ENCODE data around the gene JAM3.

The JAM3 gene

DNA sequence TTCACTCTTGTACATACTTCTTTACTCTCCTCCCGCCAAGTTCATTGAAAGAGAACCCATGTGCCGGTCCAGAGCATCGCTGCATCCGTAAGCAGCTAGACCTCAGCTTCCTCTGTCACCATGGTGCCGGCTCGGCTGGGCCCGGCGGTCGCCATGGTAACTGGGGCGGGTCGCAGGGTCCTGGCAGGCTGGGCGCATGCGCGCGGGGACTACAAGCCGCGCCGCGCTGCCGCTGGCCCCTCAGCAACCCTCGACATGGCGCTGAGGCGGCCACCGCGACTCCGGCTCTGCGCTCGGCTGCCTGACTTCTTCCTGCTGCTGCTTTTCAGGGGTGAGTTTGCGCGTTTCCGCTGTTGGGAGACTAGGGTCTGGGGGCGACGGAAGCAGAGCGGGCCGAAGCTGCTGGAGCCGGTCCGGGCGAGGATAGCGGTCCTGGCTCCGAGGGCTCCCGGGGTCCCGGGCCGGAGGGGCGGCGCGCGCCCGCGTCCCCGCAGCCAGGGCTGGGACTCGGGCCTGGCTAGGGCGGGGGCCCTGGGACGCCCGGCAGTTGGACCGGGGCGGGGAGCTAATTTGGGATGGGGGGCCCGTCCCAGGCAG, at the start of gene JAM3:
TSS of gene JAM3 (plus strand) at position 244 of the 597 bp plus-strand sequence. CDS start at position 256, 12 bp downstream.
- peak; percentile 92 to 93 for DNase-seq (ENCODE audit: low read depth in 2 of 2)

DNA sequence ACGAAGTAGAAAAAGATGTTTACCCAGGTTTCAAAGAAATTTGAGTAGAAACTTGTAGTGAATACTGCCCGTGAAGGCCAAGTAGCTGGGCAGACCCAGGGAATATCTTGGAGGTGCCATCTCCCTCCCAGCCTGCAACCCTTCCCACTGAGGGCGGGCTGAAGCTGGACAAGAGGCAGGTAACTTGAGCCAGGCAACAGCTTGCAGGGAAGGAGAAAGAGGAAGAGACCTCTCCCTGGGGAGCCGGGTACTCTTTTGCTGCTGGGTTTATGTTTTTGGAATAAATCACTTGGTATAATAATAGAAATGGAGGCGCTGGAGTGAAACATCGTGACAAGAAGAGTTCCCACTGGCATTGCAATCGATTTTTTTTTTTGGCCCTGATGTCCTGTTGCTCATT, 49.4 kb upstream of the JAM3 start:
- DNase-seq (ENCODE audit: low read depth in 2 of 2) = no peak

DNA sequence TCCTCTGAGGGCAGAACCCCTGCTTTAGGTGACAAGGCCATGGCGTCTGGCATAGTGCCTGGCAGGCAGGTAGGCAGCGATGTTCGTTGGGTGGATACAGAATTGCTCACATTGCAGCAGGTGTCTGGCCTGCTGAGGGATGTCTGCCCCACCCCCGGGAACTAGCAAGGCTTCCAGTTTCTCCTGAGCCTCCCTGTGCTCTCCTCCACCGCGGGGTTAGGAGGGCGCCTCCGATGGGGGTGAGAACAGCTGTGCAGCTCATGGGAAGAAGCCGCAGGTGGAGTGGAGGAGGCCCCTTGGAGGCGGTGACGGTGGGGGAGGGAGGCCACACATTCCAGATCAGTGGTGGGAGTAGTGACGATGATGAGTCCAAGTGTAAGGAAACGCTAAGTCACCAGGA, 48.3 kb upstream of the JAM3 start:
- no peak for DNase-seq (ENCODE audit: low read depth in 2 of 2)

DNA sequence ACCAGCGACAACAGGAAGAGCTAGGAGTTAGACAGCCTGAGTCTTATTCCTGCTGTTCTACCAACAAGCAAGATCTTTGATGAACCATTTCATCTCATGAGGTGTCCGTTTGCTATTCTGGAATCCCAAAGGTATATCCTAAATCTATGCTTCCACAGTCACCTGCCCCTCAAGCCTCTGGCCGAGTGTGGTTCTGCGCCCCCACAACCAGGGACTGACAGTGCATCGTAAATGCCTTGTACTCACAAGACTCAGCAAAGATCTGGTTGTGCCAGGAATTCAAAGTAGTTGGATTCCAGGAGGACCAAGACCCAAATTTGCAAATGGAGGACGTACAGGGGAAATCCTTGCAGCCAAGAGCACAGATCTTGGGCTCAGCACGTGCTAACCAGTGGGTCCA, 47.5 kb upstream of the JAM3 start:
- no peak for DNase-seq (ENCODE audit: low read depth in 2 of 2)

DNA sequence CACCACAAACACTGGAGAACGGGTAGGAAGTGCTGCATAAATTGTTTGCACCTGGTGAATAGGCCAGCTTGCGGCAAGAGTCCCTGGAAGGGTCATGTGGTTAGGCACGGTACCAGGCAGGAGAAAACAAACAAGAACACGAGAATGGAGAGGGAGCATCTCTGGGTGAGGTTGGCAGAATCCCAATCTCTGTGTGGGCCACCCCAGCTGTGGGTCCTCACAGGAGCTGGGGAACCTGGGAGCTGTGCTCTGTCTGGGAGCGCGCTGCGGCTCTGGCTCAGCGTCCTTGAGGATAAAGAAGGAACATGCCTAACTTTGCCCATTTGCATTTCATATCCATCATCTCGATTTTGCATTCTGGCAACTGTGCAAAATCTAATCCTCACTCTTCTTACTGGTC, 46.1 kb upstream of the JAM3 start:
- DNase-seq (ENCODE audit: low read depth in 2 of 2) = no peak

DNA sequence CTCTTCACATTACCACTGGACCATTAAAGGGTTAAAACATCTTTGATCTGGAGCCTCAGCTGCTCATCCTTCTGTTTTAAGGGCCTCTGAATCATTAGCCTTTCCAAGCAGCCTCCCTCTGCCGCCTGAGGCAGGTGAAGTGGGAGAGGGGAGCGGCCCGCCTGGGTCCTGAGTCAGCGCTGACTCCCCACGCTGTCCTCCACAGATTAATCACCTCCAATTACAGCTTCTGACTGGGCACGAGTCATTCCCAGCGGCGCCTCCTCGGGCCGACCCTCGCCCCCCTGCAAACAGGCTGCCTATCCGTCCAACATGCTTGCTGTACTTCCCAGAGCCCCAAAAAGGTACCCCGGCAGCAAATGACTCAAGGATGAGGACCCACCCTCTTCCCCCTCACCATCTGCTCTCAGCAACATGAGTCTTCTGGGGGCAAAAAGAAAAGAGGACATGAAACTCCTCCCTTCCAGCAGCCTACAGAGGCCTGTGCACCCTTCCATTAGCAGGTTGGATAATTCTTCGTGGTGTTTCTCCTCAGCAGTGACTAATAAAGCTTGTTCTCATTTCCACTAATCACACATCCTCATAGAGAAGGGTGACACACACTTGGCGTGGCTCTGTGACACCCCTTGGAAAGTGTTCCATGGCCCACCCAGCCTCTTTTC, 44.3 kb upstream of the JAM3 start:
- DNase-seq (ENCODE audit: low read depth in 2 of 2) = no peak

DNA sequence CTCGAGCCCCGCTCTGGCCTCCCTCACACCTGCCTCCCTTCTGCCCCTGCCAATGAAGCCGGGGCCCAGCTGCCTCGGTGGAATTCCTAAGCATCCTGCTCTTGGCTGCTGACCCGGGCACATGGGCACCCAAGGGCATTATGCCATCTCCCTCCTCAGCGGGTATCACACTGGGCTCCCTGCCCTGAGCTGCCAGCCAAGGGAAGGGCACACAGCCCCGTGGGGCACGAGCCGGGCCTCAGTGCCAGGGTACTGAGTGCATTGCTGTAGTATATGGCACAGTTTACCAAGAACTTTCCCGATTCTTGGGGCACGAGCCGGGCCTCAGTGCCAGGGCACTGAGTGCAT, 43.8 kb upstream of the JAM3 start:
- DNase-seq (ENCODE audit: low read depth in 2 of 2) = no peak

DNA sequence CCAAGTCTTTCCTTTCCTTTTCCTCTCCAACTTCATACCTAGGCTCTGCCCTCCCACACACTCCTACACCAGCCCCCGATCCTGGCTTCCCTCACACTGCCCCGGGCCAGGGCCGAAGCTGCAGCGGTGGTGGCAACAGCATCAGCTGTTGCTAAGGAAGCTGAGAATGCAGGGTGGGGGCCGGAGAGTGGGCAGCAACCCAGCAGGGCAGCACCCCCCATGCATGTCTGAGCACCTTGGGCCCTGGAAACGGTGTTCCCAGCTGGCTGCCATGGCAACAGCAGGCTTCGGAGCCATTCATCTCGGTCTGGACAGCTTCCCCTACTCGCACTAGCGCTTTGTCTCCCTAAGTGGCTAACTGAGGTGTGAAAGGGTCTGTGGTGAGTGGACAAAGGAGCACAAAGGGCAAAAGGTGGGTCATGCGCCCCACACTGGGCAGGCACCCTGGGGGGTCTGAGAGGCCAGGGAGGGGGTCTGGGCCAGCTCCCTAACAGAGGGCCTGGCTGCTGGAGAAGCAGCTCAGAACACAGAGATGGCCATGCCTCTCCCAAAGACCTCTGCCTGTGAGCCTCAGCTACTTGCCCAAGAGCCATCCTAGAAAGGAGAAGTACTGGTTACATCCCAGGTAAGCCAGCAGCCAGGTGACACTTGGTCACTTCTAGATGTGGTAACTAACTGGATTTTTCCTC, 42.1 kb upstream of the JAM3 start:
- no peak for DNase-seq (ENCODE audit: low read depth in 2 of 2)

DNA sequence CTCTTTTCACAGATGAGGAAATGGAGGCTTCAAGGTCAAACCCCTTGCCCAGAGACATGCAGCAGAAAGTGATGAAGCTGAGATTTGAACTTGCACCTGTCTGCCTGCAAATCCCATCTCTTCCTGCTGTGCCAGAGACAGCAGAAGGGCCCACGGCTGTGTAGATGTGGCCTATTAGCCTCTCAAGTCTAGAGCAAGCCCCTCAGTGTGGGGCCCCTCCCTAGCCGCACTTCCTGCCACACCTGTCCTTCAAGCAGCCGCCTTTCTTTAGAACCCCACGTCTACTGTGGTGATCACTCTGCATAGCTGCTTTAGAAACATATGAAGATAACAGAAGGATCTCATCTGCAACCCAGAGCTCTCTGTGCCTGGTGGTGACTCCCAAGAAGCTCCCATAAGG, 41.2 kb upstream of the JAM3 start:
- no peak for DNase-seq (ENCODE audit: low read depth in 2 of 2)

DNA sequence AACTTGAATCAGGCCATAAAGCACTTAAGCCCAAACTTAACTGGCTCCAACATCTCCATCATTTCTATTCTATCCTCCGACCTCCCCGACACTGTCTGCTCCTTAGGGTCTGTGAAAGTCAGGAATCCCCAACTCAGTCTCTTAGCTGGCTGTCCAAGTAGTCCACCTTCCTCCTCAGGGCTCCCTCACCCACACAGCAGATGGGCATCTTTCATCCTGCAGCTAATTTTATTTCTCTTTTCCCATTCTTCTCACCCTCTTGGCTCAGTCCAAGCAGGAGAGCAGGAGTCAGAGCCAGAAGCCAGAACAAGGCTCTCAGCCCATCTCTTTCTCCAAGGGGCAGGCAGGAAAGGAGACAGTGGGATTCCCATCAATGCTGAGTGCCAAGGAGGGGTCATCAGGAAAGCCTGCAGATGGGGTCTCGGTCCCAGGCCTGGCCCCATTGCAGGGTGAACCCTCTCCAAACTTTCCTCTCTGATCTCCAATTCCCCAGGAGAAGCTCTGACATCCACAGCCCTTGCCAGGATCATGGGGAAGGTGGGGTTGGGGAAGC, 40.4 kb upstream of the JAM3 start:
- no peak for DNase-seq (ENCODE audit: low read depth in 2 of 2)

DNA sequence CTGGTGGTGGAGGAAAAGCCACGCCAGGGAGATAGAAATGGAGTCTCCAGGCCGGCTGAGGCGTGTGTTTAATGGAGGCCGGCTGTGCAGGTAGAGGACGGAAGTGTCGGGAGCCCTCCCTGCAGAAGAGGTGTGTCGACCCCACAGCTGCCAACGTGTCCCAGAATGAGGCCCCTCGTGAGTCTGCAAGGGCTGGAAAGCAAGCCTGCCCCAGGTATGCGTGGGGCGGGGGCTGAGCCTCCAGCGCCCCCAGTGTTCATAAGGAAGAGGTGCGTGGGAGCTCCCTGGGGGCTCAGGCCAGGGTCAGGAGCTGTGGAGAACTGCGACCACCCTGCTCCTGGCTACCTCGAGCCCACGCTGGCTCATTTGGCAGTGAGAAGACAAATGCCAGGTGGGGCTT, 38.0 kb upstream of the JAM3 start:
- no peak for DNase-seq (ENCODE audit: low read depth in 2 of 2)

DNA sequence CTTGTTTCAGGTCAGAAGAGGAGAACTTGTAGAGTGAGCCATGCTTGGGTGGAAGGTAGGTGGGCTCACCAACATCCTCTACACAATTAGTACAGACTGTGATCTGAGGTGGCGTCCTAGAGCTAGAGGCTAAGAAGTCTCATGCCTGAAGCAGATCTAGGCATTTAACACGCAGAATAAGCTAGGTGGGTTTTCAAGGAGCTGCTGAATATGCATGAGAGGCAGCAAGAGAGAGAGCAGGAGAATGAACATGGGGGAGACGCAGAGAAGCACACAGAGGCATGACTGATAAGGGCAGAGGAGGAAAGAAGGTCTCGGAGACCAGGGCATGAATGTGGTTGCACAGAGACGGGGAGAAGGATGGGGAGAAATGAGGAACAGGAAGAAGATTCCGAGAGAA, 36.8 kb upstream of the JAM3 start:
- no peak for DNase-seq (ENCODE audit: low read depth in 2 of 2)

DNA sequence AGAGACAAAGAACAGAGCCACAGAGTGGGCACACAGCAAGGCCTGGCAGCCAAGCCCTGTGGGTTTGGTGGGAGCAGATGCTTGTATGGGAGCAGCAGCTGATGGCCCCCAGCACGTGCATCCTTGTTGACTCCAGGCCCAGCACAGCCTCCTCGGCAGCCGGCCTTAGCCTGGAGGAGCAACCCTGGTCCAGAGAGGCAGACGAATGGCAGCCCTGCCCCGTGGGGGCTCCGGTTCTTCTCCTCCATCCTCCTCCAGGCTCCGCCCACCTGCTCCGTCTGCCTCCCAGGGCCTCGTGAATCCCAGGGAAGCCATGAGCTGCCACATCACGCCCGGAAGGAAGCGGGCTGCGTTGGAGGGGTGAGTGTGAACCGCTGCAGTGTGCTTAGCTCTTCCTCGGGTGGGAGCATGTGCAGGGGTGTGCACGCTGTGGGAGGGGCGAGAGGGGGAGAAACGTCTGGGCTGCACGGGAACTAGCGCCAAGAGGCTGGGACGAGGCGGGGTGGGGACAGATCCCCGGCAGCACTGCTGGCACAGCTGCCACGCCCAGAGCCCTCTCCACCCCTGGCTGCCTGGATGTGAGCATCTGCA, 36.3 kb upstream of the JAM3 start:
- no peak for DNase-seq (ENCODE audit: low read depth in 2 of 2)

DNA sequence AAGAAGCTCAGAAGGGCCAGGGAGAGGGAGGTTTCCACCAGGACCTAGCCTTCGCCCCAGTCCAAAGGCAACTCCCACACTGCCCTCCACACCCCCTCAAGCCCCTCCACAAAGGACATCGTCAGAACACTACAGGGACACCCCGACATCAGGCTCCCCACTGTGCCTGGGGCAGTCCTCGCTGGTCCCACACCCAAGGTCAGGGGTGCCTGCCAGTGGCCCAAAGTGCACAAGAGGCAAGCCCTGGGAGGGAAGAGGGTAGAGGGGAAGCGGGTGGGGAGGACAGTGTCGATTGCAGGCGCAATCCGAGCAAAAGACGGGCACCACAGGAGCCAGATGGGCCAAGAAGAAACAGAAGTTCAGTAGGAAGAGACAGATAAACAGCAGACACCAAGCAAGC, 35.6 kb upstream of the JAM3 start:
- no peak for DNase-seq (ENCODE audit: low read depth in 2 of 2)

DNA sequence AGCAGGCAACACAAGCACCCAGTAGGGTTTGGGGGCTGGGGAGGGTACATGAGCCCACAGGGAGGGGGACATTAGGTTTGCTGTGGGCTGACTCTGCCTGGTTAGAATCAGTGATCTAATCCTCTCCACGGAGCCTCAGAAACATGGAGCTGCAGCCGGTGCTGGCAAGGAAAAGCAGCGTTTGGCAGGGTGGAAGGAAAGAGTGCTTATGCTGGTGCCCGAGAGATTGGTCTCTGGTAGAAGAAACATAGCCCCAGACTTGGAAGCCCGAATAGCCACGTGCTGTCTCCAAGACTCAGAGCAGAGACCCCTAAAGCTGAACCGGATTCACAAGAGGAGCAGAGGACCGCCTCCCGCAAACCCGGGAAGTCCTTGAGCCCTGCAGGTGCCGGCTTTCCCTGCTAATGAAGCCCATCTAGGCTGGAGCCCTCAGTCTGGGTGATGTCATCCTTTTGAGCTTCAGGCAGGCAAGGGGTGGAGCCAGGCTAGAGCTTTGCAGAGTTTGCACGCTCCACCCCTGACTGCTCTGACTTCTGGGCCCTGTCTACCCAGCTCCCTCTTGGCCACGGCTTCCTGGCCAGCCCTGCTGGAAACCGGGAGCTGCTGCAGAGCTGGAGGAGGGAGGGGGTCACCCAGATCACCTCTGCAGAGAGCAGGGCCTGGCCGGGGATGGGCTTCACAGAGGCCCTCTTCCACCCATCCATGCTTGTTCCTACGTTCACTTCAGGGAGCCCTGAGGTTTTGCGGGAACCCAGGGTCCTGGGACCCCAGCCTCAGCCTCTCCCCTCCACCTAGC, 35.0 kb upstream of the JAM3 start:
- DNase-seq (ENCODE audit: low read depth in 2 of 2) = peak; percentile 30 to 35

DNA sequence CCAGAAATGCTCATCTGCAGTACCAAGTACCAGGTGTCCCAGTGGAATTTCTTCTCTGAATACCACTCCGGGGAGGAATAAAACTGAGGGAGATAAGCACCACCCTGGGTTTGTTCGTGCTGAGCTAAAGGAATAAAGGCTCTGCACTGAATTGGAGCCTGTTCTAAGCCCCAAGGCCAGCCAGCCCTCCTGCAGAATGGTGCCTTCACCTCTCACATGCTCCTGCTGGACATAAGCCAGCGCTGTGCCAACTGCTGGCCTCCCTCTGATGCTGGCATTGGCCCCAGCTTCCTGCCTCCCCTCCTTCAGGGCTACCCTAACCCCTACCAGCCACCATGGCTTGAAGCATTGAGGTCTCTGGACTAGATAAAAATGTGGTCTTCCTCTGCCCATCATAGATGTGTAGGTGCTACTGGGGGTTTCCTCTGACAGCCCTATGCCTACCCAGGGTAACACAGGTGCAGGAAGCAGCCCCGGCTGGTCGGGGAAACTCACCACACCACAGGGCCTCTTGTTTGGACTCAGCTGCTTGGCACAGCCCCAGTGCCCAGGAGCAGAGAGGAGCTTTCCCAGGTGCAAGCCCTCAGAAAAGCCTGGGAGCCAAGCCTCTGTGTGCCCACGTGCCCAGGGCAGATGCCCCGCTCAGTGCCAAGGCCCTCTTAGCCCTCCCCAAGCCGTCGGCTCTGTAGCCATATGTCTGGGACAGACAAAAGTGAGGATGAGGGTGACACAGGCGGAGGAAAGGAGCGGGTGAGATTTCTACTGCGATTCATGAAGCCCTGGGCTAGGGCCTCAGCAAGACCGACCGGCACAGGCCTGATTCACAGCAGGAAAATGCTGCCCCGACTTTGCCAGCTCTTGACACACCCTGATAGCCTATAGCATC, 34.1 kb upstream of the JAM3 start:
- DNase-seq (ENCODE audit: low read depth in 2 of 2) = no peak

DNA sequence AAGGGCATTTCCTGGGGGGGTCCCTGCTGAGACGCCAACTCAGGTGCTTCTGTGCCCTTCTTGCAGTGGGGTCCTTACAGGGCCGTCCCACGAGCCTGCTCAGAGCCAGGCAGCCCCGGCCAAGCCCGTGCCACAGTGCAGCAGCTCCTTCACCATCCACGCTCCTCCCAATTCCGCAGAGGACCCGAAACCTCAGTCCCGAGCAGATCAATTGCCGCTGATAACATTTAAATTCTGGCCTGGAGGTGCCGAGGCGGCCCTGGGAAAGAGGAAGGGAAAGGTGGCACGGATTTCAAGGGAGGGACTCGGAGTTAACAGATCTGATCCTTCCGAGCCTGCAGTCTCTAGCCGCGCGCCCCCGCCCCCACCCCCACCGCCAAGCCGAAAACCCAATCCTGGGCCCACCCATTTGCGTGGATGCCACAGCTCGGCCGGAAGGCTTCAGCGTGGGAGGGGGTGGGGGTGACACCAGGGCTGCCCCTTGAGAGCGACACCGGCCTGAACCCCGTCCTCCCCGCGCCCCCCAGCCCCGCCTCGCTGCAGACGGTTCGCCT, 32.3 kb upstream of the JAM3 start:
- DNase-seq (ENCODE audit: low read depth in 2 of 2) = no peak

DNA sequence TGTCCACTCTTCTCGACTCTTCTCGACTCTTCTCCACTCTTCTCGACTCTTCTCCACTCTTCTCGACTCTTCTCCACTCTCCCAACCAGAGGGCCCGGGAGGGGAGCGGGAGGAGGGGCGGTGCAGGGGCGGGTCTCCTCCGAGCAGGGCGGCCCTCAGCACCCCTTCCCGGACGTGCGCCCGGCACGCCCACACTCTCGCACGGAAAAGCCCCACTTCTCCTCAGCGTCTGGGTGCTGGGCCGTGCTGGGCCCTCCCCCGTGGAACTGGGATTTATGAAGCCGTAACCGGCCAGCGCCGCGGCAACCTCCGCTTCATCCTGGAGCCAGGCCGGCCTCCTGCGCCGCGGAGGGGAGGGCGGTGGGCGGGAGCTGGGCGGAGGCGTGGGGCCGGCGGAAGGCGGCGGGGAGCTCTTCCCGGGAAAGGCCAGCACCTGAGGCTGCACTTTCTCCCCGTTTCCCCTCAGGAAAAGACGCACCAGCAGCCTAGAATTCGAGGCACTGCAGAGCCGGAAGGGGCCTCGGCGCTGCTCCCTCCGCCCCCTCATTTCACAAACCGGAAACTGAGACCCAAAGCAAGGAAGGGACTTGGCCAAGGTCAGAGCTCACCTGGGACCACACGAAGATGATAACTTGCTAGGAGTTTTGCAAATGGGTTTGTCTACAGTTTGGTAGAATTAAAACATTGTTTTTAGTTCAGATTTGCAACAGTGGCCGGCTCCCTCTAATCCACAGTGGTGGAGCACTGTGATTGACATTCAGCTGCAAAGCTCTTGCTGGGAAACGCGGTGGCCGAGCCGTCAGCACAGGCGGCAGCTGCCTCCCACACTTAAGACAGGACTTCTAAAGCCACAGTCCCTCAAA, 31.6 kb upstream of the JAM3 start:
- DNase-seq (ENCODE audit: low read depth in 2 of 2) = peak in 1 of 2 donors; percentile 23

DNA sequence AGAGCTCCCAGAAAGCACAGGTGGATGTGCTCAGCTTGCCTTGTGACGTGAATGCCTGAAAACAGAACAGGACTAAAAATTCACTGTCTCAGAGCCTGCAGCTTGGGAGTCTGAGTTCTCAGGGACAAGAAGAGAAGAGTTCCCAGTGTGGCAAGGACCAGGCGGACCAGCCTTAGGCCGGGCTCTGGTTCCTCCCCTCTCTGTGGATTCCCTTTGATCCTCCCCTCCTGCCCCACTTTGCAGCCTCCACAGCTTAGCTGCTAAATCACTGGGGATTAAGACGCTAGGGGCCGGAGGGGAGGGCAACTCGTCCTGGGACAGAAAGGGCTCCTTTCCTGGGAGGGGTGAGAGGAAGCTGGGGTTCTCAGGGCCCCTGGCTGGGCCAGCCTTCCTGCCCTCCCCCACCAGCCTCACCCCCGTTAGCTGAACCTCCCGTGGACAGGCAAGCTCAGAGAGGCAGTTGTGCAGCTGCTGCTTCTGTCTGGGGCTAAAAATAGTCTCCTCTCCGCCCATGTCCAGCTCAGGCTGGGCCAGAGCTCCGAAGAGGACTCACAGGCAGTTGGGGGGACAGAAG, 29.9 kb upstream of the JAM3 start:
- DNase-seq (ENCODE audit: low read depth in 2 of 2) = no peak
